Cerebellar nuclear complex (tissue), 1 donor: ENCODE results near the gene MBNL2.
A peak's percentile ranks its signal among the peaks of the same experiment; 100 is the strongest.
"Not testable (repeated sequence)": the region's sequence is repeated elsewhere in the genome, so short reads cannot be mapped to it uniquely, and the experiment has no call there.

Experiments
- DNase-seq, 2 experiments: peaks; one replicate each; lab custom pipeline; 2025; lab: John Stamatoyannopoulos, UW

Gene MBNL2, protein sequence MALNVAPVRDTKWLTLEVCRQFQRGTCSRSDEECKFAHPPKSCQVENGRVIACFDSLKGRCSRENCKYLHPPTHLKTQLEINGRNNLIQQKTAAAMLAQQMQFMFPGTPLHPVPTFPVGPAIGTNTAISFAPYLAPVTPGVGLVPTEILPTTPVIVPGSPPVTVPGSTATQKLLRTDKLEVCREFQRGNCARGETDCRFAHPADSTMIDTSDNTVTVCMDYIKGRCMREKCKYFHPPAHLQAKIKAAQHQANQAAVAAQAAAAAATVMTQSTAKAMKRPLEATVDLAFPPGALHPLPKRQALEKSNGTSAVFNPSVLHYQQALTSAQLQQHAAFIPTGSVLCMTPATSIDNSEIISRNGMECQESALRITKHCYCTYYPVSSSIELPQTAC

DNA sequence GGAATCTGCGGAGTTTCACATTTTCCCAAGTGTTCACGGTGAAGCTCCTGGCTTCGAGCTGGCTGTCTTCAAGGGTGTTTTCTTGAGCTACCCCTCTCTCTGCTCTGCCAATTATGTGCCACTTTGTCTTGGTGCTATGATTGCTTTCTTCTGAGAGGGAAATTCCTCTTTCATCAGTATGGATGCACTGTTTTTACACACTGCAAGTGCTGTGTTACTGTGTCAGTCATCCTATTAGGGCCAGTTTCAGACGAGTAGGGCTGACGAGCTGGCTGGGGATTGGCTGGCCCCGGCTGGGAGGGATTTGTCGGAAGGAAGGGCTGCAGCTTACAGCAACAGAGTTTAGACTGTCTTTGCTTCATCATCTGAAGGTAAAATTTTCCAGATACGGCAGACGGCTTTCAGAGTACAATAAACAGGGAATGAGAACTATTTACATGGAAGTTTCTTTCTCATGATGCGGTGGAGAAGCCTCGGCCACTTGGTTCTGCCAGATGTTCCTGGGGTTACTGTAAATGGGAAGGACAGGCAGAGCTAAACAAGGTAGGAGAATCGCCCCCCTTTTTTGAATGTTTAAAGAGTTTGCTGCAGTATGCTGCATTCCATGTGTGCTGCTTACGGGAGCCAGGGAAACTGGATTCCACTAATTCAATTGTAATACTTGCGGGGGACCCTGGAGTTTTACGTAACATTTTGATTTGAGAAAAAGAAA, at the start of gene MBNL2:
TSS of gene MBNL2 (plus strand) at position 345 of the 712 bp plus-strand sequence. CDS start 53,903 bp downstream, outside the sequence.
- peak; percentile 92 to 98 for DNase-seq

DNA sequence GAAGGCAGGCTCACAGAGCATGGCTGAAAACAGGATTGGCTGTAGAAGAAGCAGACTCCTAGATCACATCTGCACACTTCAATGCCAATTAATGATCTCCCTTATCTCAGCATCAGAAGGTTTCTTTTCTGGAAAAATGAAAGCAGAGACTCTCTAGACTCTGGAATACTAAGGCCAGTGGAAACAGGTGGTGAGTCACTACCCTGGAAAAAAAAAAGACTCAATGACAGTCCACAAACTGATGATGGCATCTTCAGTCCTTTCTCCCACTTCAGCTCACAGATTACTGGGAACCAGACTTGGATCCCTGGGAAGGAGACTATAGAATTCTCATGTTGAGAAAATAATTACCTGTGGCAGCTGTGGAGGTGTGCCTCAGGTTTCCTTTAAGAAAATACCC, 47.5 kb upstream of the MBNL2 start:
- DNase-seq: no peak

DNA sequence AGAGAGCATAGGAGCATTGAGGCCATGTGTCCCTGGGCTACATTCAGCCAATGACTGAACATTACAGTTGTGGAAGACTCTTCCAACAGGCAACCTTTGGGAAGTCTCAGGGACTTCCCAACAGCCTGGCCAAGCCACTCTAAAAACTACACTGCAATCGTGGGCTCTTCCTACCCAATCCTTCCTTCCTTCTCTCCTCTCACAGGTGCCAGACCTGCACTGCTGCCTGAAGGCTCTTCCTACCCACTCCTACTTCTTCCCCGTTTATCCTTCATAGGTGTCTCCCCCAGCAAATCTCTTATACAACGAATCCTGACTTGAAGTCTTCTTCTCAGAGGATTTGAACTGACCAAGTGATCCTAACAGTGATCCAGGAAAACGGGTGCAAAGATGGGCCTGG, 47.1 kb upstream of the MBNL2 start:
- DNase-seq: no peak

DNA sequence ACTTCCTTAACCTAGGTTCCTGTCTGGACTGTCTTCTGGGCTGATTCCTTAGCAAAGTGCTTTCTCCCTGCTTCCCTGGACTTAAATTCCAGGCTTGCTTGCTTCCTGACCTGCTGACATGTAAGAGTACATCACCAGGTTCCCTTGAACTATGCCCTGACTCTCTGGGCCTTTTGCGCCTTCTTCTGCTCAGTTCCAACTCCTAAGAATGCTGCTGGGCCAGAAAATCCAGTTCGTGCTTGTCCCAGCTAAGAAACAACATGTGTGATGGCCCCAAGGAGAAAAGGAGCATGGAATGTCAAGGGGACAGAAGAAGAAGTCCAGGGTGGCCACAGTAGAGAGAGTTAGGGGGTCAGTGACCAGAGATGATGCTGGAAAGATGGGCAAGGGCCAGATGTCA, 42.6 kb upstream of the MBNL2 start:
- DNase-seq: no peak

DNA sequence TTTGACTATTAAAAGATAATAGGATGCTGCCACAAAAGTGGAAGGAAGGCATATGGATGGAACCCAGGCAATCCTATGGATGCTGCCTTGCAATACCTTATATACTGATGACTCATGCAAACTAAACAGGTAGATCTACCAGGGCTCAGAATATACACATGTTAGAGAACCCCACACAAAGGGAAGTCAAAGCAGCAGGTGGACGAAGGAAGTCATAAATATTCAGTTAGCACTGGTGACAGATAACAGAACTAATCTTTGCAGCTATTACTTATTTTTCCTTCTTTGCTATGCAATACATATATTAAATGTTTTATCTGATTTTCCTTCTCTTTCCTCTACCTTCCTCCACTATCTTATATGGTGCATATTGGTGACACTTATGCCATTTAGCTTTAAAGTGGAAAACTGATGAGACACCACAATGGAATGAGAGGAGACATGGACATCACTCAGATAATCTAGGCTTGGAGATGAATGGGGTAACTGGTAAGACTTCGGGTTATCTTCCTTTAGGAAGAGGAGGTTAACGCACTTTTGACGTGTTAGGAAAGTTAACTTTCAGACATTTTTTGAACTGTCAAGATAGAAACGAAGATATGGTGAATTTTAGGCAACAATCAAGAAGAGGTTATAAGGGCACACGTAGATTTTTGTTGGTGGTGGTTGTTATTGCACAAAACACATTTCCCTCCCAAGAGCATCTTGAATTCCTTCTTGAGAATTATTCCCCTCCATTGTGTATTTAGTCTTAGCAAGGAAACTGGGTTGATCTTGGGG, 39.8 kb upstream of the MBNL2 start:
- no peak for DNase-seq

DNA sequence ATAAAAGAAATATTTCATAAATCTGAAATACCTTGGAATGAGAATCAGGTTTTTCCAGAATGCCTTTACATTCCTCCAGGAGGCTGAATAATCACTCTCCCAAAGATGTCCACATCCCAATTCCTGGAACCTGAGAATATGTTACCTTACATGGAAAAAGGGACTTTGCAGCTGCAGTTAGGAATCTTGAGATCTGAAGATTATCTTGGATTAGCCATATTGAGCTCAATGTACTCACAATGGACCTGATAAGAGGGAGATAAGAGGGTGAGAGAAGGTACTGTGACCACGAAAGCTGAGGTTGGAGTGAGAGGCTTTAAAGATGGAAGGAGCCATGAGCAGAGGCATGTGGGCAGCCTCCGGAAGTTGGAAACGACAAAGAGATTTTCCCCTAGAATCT, 36.8 kb upstream of the MBNL2 start:
- DNase-seq: no peak

DNA sequence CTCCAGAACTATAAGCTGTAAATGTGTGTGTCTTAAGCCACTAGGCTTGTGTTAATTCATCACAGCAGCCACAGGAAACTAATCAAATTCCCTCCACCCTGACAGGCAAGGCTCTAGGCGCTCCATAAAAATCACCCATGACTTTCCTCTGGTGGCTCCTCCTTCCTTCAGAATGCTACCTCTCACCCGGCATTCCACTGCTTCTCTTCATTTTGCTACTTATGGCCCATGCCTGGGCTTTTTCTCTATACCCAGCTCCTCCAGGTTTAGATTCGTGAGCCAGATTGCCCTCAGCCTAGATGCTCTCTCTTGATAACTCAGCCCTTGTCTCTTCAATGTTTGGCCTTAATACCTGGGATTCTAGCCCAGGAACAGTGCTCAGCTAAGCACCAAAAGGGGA, 36.4 kb upstream of the MBNL2 start:
- no peak for DNase-seq

DNA sequence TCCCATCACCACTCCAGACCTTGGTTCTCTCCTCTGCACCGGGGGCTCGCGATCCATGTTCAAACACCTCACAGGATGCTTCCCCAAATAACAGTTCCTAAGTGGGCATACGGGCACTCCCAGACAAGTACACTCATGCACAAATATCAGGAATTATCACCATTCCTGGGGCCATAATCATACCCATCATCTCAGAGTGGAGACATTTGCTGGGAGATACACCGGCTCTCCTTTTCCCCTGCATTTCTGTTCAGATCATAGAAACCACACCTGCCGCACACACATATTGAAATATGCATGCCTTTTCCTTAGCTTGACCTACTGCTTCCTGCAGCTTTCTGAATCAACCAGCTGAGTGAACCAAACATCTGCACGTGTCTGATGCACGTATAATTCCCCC, 33.9 kb upstream of the MBNL2 start:
- DNase-seq: no peak

DNA sequence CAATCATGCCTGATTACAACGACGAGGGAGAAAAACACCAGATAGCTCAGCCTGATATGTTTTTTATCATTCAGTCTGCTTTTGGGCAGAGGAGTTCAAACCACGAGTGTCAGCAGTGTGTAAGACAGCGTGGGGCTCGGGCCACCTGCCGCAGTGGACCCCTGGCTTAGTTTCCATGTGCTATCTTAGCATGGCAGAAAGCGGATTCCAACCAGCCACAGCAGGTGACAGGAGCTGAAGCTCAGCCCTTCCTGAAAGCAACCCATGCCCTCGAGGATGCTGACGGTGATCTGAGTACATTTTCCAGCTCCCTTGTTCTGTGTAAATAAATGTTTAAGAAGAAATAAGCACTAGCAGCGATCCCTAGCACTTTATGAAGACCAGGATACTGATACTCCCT, 32.2 kb upstream of the MBNL2 start:
- peak; percentile 10 to 48 for DNase-seq

DNA sequence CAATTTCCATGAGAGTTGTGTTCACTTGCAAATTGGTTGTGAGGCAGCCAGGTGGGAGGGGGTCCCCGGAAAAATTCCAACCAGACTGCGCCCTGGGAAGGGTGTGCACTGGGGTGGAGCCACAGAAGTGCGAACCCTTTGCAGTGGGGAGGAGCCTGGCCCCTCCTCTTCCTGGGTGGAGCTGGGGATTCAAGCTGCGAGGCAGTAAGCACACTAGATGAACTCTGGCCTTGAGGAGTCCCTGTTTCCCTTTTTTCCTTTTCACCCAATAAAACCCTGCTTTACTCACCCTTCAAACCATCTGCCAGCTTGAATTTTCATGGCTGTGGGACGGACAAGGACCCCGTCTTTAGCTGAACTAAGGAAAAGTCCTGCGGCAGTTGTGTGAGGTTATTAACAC, 31.0 kb upstream of the MBNL2 start:
- DNase-seq: no peak

DNA sequence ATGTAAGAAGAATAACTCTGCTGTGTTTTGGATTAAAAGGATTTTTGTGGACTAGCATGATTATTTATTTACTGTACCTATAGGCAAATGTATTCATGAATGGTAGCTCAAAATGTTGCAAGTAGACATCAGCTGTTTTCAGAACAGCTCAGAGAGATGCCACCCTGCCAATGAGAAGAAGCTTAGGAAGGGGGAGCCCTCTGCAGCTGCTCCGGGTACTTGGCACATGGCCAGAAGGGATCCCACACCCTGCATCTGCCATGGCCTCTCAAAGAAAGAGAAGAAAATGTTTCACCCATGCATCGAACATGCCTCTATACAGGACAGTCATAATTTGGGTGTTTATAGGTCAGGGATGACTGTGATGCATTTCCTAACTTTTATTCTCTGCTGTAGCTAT, 30.5 kb upstream of the MBNL2 start:
- DNase-seq: no peak

DNA sequence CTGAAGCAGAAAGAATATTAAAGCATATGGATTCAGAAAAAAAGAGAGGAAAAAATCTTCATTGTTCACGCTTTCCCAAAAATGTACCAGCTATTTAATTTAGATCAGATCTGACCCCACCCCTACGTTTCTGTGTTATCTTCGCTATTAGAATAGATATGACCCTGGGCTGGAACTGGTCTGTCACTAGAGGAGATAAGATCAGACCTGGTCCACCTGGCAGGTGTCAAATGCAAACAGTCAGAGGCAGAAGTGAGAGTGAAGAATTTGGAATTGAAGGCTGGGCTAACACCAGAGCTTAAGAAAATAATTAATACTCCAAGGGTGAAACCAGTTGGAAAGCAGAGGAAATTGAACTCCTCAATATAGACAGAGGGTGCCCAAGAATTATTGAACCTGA, 30.0 kb upstream of the MBNL2 start:
- DNase-seq: no peak

DNA sequence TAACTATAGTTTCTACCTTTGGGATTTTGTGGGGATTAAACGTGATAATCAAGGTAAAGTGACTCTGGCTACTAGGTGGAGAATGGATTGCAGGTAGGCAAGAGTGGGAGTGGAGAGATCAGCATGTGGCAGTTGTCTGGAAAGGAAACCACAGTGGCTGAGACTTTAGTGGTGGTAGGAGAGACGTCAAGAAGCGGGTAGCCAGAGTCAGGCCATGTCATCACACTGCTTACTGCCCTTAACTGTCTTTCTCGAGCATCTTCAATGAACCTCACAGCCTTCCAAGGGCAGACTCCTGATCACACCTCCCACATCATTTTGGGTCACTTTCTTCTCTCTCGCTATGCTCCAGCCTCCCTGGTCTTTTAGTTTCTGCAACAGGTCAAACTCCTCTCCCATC, 28.6 kb upstream of the MBNL2 start:
- no peak for DNase-seq

DNA sequence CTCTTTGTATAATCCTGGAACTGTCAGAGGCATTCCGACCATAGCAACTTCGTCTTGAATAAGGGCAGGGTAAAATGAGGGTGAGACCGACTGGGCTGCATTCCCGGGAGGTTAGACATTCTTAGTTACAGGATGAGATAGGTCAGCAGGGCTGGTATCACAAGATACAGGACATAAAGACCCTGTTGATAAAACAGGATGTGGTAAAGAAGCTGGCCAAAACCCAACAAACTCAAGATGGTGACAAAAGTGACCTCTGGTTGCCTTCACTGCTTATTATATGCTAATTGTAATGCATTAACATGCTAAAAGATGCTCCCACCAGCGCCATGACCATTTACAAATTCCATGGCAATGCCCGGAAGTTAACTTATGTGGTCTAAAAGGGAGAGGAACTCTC, 27.7 kb upstream of the MBNL2 start:
- DNase-seq: no peak

DNA sequence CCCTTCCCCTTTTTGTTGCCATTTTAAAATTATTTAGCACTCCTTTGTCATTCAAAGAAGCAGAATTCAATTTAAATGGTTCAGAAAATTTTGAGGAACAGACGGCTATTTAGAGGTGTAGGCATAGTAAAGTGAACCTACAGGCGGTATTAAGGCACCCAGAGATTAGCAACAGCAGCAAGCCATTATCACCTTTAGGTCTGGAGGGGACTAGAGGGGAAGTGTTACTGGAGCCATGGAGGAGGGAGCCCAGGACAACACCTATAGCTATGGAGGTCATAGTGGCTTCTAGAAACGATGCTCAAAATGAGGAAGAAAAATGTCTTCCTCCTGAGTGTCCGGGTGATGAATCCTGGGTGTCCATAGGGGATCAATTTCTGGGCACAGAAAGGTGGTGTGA, 25.8 kb upstream of the MBNL2 start:
- DNase-seq: no peak

DNA sequence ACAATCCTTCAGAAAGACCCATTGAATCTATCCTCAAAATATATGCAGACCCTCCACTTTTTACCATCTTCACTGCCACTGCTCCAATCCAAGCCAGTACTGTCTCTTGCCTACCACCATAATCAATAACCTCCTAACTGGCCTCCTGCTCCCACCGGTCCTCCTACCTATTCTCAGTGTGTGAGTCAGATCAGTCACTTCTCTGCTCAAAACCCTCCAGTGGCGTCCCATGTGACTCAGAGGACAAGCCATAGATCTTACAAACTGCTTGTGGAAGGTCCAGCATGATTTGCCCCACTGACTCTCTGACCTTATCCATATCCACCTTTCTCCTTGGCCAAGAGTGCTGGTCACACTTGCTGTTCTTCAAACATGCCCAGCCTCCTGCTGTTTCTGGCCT, 23.4 kb upstream of the MBNL2 start:
- DNase-seq: no peak

DNA sequence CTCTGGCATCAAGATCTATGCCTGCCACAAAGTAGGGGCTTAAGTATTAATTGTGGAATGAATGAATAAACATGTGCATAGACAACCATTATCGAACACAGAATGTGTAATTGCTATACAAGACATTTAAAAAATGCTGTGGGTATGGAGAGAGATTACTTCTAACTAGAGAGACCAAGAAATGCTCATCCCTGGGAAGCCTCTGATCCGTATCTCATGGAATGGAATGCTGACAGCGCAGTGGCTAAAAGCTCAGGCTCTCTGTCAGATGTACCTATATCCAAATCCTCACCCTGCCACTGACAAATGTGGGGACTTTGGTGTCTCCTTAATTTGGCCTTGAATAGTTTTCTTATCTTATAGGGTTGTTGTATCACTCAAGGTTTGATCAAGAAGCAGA, 22.7 kb upstream of the MBNL2 start:
- no peak for DNase-seq

DNA sequence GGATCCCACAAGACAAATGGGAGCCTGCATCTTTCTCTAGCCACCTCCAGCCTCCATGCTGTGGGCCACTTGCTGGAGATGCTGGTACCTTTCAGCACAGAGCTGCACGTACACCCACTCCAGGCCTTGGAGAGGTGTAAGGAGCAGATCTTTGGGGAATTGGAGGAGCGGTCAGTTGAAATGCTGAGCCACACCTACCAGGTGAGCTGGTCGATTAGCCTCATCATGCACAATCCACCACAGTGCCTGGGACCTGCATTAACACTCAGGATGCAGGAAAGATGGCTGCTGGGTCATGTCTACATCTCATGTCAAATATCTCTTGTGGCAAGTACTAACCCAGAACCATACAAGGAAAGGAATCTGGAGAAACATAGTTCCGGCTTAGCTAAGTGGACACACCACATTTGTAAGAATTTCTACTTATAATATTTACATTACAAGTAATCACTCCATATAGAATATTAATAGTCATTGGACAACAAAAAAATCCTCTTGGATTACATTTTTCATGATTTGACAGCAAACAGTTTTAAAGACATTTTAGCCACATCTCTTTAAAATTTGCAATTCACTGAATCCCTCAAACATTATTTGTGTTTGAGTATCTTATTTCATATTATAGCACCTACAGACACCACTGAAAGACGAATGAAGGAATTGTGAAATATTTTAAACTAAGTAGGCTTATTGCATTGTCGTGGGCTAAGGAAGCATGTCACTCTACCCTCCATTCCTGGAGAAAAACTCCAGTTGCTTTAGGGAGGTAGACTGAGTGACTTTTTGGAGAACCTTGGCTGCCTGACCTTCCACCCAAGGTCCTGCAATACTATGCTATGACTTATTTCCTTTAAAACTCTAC, 21.8 kb upstream of the MBNL2 start:
- DNase-seq: no peak

DNA sequence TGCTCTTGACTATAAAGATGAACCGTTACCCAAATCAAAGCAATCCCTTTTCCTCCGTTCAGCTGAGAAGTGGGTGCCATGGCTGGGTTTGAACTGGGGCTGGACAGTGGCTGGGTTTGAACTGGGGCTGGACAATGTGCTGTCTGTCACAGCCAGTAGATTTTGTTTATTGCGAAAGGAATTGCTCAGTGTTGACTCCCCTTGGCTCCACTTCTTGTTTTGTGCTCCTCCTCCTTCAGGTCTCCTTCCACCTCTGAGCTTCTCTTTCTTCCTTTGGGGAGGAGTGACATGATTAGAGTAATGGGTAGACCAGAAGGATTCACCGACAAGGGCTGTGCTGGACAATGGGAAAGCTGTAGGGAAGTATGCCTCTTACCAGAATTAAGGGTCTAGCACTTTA, 19.4 kb upstream of the MBNL2 start:
- no peak for DNase-seq

DNA sequence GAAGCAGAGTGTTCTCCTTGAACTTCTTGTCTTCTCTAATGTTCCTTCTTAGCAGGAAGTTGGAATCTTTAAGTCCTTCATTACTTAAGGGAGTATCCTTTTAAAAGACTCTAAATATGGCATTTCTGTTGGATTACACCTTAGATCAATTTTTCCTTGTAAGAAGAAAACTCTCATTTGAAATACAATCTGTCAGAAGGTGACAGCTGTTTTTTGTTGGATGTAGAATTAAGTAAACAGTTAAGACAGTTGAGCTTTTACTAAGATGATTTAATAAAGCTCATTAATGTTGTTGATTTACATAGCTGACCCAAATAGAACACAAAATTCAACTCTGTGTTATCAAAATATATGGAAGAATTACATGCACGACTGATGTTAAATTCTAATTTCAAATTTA, 16.7 kb upstream of the MBNL2 start:
- no peak for DNase-seq

DNA sequence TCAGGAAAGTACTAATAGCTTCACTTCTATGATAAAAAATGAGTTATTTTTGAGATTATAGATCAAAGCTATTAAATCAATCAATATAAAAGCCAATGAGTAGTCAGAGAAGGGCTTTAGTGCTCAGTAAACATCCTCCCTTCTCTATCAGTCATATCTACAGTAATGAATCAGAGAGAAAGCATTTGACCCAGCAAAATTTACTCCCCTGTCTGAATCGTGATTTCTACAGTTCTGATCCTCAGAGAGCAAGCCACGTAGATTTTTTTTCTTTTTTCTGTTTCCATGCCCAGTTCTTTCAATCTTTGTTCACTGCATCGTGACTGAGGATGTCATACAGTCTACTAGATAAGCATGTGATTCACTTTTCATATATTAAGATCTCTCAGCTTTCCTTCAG, 16.2 kb upstream of the MBNL2 start:
- no peak for DNase-seq

DNA sequence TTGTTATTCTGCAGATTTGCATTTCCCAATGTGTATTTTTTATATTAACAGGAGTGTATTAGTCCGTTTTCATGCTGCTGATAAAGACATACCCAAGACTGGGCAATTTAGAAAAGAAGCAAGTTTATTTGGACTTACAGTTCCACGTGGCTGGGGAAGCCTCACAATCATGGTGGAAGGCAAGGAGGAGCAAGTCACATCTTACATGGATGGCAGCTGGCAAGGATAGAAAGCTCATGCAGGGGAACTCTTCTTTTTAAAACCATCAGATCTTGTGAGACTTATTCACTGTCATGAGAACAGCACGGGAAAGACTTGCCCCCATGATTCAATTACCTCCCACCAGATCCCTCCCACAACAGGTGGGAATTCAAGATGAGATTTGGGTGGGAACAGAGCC, 14.9 kb upstream of the MBNL2 start:
- DNase-seq: not testable (repeated sequence)
